Daoy (cell line): ENCODE results near the gene FHIT. TPM values are rescaled to one million over a fixed set of nuclear protein-coding genes. Genes with fewer than 3 reads are reported as not detected.
A peak's percentile ranks its signal among the peaks of the same experiment; 100 is the strongest.
"Not testable (repeated sequence)": the region's sequence is repeated elsewhere in the genome, so short reads cannot be mapped to it uniquely, and the experiment has no call there.

Experiments
- DNase-seq: peaks from one replicate; pipeline ENCODE4 v3.0.0-alpha.2; 2015; ENCODE audit warnings: low read depth
- total RNA-seq: library from RNA; depleted of rRNA; stranded (reverse); fragments of >200 nt; shearing (Covaris generic); gene quantifications from 2 replicates; pipeline ENCODE4 v1.2.3, GENCODE V29; 2014

Gene FHIT
- total RNA-seq, 1 experiment from 2014 or later = not detected

DNA sequence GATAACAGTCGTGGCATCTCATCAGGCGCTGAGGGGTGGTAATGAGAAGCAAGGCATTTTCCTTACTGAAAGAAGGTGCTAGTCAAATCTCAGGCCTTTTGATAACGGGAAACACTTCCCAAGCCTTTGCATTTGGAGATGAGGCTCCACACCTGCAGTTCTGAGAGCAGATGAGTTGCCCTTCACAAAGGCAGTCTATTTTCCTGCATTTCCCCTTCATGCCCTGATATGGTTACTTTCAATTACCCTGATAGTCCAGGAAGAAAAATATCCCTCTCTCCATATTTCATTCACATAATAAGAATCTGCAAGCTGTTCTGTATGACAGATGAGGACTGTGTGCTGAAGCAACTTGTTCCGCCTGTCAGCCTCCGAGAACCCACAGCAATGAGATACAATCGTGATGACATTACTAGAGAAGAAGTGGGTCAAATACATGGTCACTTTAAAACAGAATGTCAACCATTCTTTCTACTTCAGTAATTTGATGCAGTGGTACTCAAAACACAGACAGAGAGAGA lies 25.0 kb downstream of the FHIT start:
- DNase-seq = no peak

DNA sequence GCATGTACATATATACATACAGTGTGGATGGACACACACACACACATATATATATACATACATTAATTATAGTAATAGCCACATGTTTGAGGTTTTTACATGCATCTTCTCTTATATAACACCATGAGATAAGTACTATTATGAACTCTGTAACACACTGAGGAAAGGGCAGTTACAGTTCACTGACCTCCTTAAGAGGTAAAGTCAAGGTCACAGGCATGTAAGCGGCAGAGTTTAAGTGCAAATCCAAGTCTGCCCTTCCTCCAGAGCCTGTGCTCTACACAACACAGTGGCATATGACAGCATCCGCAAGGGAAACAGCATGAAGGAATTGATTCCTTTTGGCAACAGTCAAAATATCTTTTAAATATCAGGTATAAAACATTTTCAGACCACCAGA lies 26.4 kb downstream of the FHIT start:
- no peak for DNase-seq

DNA sequence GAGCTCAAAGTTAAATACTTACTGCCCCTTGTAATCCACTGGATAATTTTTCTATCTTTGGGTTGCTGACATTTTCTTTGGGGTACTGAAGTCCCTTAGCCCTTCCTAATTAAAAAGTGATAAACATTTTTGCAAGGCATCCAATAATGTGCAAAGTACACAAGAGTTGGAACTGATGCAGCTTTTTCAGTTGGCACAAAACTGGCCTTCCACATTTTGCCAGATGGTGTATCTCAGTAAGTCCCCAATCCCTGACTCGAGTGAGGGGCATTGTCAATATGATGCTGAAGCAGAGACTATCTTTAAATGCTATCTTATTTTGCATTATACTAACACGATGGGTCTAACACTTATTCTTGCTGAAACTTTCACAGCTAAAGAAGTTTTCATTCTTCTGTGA lies 27.8 kb downstream of the FHIT start:
- no peak for DNase-seq

DNA sequence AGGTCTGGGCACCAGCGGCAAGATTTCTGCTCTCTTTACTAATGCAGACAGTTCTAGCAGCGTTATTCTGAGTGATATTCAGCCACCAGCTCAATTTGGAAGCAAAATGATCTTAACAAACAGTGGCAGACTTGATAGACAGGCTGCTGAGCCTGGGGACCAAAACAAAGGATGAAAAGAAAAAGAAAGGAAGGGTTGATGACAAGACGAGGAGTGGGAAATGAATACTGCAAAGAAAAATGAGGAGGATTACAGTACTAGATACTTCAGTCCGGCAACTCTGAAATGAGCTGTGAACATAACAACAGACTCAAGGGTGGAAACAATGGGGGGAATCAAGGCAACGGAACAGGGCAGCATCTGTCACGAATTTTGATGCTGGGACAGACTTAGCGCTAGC lies 28.8 kb downstream of the FHIT start:
- no peak for DNase-seq

DNA sequence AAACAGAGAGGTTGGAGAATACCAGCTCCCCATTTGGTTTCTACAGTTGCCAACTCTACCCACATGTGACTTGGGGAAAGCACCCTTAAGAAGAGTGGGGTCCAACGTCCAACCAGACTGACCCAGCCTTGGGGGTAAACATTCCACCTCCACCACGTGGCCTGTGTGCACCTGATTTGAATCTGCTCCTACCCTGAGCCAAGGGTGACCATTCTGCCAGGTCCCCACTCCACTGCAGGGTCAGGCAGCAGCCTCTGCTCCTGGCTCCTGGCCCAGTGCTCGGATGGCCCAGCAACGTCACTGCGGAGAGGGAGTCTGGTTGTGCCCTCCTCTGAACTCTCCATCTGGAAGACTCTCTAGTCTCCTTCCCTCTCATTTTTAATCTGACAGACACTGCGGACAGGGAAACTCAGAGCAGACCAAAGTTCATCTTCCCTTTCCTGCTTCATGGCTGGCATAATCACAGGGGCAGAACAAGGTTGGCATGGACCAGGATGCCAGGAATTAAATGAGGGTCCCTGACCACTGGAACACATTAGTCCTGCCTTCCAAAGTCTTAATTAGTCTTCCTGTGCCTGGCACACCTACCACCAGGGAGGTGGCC lies 29.4 kb downstream of the FHIT start:
- no peak for DNase-seq

DNA sequence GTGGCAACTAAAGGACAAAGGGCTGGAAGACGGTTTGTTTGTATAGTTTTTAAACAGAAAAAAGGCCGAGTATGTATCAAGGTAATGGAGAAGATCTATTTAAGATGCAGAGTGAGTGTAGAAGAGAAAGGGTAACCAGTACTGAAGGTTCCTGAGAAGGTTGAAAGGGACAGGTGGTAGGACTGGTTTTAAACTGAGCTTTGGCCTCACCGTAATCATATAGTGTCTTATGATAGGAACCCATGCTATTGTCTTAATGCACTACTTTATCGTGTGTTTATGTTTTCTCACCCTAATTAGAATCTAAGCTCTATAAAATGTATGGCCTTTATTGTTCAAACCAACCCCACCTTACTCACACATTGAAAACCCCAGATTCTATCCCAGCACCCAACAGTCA lies 32.7 kb downstream of the FHIT start:
- DNase-seq = no peak

DNA sequence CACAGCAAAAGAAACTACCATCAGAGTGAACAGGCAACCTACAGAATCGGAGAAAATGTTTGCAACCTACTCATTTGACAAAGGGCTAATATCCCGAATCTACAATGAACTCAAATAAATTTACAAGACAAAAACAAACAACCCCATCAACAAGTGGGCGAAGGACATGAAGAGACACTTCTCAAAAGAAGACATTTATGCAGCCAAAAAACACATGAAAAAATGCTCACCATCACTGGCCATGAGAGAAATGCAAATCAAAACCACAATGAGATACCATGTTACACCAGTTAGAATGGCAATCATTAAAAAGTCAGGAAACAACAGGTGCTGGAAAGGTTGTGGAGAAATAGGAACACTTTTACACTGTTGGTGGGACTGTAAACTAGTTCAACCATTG lies 35.1 kb downstream of the FHIT start:
- not testable (repeated sequence) for DNase-seq

DNA sequence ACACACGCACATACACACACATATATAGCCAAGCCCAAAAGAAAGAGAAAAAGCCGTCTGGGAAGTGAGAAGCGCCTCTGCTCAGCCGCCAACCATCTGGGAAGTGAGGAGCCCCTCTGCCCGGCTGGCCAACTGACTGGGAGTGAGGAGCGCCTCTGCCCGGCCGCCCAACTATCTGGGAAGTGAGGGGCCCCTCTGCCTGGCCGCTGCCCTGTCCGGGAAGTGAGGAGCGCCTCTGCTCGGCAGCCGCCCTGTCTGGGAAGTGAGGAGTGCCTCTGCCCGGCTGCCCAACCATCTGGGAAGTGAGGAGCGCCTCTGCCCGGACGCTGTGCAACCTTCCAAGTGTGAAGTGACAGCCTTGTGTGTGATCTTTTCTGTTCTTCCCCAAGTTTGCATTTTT lies 49.2 kb downstream of the FHIT start:
- DNase-seq = no peak

DNA sequence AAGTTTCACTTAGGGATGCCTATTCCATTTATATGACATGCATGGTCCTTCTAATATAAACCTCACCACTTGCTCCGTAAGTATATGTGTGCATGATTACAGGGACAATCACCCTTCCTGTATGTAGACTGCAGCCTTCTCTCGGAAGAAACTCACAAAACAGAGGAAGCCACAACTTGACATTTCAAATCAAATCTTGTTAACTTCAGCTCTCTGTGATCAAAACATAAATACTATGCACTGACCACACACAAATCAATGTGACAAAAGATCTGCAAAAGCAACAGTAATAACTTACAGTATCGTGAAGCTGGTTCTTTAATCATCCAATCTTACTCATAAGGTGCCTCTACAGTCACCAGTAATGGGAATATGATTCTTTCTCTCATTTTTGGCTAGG lies 50.2 kb downstream of the FHIT start:
- DNase-seq = no peak

DNA sequence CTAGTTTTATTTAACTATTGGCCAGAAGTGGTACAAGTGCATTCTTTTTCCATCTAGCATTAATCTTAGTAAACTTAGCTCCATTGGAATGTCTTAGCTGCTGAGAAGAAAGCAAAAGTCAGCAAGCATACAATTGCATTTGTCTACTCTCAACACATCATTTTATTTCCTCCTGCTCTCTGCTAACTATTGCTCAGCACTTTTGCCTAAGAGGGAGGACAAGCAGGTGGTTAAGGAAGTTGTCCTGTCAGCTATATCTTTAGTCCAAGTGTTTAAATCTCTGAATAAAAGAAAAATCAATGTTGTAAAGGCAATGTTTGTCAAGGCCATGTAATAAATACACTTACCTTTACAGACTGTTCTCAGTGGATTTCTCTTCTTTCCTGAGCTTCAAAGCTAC lies 51.0 kb downstream of the FHIT start:
- no peak for DNase-seq

DNA sequence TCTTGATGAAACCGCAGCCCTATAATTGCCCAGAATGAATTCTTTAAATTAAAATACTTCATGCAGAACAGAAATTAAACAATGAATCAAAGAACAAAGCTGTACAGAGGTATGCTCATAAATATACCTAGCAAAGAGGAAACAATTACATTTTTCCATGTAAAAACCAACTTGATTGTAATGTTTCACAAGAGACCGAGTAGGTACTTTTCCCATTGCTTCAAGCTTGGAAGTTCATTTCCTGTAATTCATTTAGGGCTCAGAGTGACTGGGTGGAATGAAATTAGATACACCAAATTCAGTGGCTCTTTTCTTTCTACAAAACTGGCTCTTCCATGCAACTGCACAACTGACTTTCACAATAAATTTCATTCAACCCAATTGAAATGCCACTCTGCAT lies 51.4 kb downstream of the FHIT start:
- no peak for DNase-seq

DNA sequence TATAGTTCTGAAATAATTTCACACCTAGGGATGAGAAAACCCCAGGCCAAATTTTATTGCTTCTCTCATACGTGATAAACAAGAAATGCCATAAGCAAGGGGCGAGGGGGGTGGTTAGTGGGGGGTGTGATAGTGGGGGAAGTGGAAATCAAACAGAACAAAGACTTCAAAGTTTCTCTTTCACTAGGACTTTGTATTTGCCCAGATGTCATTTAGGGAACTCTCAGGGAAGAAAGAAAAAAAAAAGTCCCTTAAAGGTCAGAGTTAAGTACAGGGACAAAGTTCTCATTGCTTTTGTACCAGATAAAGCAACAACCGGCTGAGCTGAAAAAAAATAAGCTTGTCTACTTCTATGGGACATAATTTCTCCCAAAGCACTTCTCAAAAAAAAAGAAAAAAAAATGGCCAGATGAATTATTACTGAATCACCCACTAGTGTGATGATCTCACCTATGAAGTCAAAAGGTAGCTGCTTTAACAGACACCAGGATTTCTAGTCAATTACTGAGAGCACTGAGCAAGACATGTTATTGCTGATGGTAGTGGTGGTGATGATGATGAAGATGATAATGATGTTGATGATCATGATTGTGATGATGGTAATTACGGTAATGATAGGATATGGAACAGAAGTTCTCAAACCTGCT lies 56.2 kb downstream of the FHIT start:
- no peak for DNase-seq

DNA sequence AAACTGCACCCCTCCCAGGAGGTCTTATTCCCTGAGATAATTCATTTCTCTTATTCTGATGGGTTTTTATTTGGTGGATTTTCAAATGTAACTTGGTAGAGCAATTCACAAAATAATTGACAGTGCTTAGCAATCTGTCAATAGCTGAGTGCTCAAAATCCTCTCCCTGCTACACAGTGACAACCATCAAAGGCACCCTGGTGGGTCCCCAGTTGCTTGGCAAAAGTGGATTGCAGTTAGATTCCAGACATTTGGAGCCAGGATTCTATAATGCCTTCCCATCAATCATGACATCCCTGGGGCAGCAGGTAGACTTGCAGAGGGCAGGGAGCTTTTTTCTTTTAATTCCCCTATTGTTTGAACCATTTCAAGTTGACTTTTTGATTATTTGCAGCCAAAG lies 59.0 kb downstream of the FHIT start:
- DNase-seq = no peak

DNA sequence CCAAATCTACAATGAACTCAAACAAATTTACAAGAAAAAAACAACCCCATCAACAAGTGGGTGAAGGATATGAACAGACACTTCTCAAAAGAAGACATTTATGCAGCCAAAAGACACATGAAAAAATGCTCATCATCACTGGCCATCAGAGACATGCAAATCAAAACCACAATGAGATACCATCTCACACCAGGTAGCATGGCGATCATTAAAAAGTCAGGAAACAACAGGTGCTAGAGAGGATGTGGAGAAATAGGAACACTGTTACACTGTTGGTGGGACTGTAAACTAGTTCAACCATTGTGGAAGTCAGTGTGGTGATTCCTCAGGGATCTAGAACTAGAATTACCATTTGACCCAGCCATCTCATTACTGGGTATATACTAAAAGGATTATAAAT lies 61.0 kb downstream of the FHIT start:
- DNase-seq = not testable (repeated sequence)

DNA sequence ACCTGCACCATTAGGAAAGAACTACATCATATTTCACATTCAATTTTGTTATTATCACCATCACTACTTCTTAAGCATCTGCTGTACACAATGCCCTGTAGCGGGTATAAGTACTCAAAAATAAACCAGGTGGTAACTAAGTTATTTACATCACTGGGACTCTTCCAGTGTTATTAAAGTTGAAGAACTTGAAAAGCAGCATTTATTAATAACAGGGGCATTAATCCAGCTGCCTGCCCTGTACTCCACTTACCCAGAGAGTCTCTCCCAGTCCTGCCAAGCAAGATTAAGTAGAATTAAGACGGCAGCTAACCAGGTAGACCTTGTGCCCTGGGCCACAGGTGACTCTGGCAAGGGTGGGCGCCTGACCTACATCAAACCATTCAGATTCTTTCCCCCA lies 65.2 kb downstream of the FHIT start:
- no peak for DNase-seq

DNA sequence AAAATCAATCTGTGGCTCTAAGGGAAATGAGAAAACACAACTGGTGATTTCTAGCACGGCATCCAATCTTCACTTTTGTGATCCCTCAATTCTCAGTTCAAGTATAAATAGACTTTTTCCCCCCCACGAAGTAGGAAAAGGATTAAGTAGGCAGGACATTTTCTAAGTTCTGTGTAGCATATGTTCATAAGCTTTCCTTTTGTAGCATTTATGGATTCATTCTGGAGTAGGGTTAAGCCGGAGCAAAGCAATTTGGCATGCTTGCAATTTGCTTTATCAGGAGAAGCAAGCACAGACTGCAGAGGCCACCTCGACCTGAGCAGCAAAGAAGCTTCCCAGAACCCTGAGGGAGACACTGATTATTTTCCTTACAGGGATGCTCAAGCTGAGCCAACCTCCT lies 66.3 kb downstream of the FHIT start:
- no peak for DNase-seq

DNA sequence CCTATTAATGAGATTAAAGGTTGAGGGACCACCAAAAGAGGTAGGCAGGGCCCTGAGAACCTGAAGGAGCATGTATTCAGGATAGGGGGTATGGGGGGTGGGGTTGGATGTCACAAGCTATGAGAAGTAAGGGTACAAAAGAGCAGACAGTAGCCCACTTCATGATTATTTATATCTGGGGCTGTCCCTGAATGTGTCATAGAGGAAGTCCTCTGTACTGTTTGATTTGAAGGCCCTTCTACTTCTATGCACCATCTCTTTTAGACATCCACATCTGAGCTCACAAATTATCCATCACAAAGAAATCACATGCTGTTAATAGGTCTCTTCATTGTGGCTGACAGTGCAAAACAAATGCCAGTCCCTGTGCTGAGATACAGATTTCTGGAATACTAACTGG lies 68.6 kb downstream of the FHIT start:
- no peak for DNase-seq

DNA sequence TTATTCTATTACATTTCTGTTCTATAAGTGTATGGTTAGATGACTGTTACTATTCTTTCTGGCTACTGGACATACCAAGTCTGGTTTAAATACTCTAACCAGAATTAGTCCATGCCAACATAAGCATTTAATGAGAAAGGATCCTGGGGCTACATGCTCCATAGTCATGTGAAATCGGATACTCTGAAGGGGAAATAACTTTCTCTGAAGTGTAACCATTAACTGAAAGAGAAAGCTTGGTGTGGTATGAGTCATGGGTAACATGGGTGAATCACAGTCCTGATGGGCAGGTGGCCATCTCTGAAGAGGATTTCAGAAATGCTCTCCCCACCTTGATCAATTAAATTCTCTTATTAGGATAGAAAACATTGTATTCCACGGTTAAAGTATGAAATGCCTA lies 69.4 kb downstream of the FHIT start:
- peak; percentile 83 for DNase-seq

DNA sequence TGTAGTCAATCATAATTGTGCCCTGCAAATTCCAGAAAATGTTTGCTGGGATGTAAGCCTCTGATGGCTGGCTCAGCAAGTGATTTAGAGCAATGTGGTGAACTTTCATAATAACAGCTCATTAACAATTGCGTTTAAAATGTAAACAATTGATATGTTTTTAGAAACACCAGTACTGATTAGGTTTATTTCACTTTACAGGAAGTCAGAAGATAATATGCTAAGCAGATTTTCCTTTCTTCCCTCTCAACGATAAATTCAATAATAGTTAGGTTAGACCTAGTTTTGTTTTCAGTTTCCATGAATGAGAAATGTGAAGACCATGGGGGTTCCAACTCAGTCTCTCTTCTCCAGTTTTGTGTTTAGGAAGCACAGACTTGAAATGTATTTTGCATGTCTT lies 71.0 kb downstream of the FHIT start:
- DNase-seq = no peak

DNA sequence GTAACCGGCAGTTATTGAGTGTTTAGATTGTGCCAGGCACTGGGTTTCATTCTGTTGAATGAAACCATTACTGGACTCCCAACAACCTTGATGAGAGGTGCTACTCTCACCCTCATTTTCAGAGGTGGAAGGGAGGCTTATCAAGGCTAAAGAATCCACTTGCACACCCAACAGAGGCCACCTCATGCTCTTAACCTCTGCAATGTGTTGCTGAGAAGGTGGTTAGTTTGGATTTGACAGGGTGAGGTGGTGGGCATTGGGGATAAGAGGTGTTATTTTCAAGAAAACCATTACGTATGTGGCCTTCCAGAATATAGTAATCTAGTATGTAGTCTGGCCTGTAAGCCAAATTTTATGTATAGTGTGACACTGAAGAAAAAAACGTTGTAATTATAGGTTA lies 73.1 kb downstream of the FHIT start:
- no peak for DNase-seq

DNA sequence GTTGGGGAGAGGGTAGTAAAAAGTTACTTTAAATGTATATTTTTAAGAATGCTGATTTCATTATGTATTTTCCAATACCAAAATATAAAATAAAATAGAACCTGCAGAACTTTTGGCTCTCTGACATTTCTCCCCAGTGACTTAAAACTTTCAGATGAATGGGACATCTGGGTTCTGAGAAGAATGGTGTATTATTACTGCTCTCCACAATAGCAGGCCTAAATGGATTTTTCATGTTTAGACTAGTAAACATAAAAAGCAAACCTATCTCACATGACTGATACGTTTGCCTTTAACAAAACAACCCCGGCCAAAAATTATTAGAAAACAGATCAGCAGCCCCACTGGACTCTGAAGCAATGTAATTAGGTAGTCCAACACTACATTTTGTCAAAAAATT lies 73.8 kb downstream of the FHIT start:
- DNase-seq = no peak

DNA sequence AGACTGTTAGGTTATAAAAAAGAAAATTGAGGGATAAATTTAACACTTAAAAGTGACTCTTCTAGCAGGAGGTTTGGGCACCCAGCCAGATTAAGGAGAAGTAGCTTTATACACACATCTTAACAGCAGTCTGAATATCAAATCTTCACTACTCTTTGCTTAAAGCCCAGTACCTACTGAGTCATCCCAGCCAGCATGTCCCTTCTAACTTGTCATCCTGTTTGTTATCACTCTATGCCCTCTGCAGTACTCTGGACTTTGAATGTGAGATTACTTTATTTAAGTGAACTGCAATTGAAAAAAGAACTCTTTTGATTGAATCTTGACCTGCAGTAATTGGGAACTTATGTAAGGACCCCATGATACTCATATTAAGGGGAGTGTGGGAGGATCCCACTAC lies 77.6 kb downstream of the FHIT start:
- DNase-seq = no peak

DNA sequence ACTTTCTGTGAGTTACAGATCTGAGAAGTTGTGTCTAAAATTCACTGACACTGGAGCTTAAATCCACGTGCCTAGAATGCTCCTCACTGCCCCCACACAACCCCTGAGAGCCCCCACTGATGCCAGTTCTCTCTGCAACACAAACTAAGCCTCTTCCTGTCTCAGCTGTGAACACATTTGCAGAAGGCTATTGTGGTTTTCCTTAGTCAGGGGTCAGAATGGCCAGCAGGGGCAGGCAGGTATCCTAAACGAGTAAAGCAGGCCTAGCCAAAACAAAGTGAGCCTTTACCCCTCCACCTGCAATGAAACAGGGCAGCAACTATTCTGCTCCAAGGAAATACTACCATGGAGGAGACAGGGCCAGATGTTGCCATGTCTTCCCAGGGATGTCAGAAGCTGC lies 78.6 kb downstream of the FHIT start:
- DNase-seq = no peak

DNA sequence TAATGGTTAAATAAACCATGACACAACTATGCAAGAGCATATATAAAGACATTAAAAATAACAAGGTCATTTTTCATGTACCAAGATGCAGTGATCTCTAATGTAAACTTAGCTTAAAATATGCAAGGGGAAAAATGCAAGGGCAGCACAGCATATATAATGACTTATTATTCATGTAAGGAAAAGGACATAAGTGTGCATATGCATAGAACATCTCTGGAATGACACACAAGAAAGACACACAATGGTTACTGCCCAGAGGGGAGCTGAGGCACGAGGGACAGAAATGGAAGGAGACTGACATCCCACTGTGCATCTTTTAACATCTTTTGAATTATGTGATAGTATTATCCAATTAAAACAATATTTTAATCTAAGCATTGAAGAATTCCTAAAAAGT lies 79.0 kb downstream of the FHIT start:
- no peak for DNase-seq
